Activated naive CD8-positive, alpha-beta T cell treated with anti-CD3 and anti-CD28 coated beads, Interleukin-2, amount 50 U/mL, for 16 hours (primary cell): ENCODE measurements around the gene PCYOX1L.
"Not testable (repeated sequence)": the region's sequence is repeated elsewhere in the genome, so short reads cannot be mapped to it uniquely, and the experiment has no call there.

ENCODE experiments used
- DNase-seq: peaks from one replicate; pipeline ENCODE4 v3.0.0-alpha.2; 2020; ENCODE audit warnings: low read depth, low spot score

PCYOX1L gene

DNA sequence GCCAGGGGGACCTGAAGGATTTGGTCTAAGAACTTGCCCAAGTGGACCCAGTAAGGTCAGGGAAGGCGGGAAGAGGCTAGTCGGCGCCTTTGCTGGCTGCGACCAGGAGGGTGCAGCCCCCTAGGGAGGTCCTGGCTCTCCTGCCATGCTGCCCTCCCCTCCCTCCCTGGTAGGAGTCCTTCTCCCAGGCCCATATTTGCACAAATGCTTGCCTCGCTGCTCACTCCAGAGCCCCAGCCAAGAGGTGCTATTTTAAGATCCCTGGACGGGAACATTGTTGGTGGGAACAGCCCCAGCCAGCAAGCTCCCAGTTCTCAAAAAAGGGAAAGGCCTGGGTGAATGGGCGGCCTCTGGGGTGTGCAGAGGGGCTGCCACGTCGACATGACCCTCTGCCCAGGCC, 25.6 kb downstream of the PCYOX1L start:
- no peak for DNase-seq

DNA sequence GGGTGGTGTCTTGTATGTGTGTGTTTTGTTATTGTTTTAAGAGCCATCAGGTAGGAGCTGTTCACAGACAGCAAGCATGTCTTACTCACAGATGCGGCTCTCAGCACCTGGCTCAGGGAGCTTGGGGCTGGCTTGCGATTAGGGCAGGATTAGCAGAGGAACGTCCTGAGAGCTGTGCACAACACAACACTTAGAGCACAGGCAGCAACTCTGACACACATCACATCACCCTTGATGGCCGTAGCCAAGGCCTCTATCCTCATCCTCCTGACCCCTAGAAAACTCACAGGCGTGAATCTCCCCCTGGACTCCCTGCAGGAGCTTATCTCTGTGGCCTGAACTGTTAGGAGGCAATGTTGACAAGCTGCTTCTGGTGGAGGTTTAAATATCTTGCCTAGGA, 28.3 kb downstream of the PCYOX1L start:
- DNase-seq, result no peak

DNA sequence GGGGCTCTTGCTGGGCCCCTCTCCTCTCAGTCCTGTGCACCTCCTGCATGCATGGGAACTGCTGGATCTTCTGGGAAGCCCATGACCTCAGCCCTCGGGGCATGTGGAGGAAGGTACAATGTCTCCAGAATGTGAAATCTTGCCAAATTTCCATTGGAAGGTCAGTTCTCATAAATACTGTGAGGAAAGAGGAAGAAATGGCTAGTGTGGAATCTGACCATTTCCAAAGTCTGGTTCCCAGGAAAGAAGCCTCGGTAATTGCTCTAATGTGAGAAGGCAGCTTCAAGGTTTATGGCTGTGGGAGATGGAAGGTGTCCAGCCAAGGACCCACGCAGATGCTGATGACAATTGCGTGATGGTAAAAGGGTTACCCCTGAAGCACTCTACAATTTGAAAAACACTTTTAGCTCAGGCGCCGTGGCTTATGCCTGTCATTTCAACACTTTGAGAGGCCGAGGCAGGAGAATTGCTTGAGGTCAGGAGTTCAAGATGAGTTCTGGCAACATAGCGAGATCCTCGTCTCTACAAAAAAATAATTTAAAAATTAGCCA, 29.3 kb downstream of the PCYOX1L start:
- no peak for DNase-seq

DNA sequence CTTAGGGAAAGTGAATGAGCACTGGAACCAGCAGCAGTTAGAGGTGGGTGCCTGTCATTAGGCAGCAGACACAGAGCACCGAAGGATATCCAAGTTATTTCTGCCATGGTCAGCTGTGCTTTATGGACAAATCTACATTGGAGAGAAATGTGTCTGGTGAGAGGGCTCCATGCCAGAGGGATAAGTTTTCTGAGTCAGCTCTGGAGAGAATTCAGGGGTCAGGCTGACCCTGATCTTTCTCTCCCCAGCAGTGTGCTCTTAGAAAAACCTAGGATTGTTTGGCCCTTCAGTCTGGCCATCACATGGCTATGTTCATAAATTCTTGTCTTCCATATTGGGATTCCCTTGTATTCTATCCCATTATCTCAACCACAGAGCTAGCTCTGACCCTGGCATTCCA, 30.1 kb downstream of the PCYOX1L start:
- no peak for DNase-seq

DNA sequence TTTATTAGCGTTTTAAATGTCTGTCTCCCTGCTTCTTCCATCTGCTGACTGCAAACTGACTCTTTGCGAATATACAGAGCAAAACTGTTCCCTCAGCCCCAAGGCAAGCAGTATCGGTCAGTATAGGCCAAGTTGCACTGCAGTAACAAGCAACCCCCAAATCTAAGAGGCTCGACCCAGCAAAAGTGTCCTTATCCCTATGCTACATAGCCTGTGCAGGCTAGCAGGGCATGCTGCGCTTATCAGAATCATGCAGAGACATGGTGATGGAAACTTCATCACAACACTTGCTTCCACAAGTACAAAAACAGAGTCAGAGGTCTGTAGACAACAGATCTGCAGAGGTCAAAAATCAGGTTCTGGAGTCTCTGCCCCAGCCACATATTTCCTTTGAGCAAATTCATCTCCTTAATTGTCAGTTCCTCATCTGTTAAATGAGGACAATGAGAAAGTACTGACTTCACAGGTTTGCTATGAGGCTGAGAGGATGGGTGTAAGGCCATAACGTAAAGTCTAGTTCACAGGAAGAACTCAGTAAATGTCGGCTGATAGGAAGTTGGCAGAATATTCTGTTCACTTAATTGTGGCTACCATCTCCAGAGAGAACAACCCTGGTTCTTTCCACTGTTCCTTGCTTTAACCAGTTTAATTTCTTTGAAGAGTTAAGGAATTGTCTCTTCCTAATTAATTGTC, 30.8 kb downstream of the PCYOX1L start:
- no peak for DNase-seq

DNA sequence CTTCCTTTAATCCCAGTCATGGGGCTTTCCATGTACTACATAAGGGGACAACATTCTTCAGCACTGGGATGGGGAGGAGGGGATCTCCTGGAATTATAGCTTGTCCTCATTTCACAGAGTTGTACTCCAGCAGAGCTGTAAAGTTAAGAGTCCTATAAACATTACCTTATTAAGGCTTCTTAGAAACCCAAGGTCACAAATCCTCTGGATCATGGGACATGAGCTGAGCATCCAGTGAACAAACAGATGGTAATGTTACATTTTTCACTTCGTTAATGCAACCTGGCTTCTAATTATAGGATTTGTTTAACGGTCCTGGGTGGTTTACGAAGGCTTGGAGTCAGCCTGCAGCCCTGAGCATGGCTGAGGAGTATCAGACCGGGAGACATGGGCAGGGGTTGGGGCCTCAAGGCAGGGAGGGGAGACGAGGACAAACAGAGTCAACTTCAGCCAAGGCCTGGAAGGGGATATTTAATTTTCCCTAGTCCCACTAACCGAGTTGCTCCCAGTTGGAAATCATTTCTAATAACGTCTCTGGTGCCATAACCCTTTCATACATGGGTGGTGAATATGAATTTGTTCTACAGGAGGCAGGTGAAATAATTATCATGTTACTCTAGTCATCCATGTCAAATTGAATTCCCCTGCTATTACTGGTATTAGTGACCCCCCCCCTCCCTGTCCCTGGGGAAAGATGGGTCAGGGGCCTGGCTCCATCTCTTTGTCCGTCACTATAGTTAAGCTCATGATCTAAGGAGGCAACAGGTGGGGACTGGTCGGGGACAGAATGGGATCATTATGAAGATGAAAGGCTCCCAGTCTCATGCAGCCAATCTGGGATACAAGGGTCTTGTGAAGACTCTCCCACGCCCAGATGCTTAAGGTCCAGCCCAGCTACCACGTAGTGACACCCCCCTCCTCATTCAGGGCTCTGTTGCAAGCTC, 32.0 kb downstream of the PCYOX1L start:
- no peak for DNase-seq

DNA sequence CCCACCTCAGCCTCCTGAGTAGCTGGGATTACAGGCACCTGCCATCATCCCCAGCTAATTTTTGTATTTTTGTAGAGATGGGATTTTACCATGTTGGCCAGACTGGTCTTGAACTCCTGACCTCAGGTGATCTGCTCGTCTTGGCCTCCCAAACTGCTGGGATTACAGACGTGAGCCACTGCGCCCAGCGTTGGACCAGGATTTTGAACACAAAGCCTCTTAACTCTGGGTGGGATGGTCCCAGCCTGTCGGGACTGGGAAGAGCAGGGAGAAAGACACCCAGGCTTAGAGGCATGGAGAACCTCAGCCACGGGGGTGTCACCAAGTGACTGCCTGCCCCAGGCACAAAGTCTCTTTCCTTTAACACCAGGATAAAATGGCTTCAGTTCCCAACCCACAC, 33.2 kb downstream of the PCYOX1L start:
- DNase-seq, result not testable (repeated sequence)

DNA sequence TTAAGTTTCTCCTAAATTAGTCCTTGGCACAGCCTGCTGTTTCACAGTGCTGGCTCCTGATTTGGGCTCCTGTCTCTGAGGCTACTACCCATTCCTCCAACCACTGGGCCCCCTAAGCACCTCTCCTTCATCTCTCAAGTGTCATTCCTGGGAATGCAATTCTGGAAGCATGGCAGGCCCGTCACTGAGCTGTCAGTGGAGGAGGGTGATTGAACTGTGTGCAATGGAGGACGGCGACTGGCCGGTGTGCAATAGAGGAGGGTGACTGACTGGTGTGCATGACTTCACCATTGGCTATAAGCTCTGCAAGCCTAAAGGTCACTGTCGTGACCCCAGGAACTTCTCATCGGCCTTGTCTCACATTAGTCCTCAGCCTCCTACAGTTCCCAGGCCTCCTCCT, 33.7 kb downstream of the PCYOX1L start:
- DNase-seq, result no peak

DNA sequence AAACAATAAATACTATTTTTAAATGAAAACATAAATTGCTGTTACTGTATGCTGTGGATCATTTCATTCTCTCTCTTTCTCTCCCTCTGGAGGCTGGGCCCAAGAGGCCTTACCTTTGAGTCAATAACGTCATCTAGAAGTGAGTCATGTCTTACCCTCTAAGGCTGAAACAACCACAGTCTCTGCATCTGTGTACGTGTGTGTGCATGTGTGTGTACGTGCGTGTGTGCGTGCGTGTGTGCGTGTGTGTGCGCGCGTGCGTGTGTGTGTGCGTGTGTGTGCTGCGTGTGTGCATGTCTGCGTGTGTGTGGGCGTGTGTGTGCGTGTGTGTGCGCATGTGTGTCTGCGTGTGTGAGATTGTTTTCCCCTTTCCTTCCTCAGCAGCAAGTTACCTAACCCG, 34.9 kb downstream of the PCYOX1L start:
- DNase-seq, result no peak

DNA sequence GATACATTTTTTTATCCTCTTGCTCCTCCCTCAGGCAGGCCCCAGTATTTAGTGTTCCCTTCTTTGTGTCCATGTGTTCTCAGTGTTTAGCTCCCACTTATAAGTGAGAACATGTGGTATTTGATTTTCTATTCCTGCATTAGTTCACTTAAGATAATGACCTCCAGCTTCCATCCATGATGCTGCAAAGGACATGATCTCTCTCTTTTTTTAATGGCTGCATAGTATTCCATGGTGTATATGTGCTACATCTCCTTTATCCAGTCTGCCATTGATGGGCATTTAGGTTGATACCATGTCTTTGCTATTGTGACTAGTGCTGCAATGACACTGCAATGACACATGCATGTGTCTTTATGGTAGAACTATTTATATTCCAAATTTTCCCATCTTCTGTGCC, 37.1 kb downstream of the PCYOX1L start:
- not testable (repeated sequence) for DNase-seq

DNA sequence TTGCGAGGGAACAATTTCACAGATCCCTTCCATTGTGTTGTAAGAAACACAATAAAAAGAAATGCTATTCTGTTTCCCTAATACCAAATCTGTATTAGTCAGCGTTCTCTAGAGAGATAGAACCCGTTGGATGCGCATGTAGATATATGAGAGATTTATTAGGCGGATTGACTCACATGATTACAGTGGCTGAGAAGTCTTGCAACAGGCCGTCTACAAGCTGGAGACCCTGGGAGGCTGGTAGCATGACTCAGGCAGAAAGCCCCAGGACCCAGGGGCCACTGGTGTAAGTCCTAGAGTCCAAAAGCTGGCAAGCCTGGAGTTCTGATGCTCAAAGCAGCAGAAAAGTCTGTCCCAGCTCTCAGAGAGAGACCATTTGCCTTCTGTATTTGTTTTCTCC, 39.7 kb downstream of the PCYOX1L start:
- no peak for DNase-seq

DNA sequence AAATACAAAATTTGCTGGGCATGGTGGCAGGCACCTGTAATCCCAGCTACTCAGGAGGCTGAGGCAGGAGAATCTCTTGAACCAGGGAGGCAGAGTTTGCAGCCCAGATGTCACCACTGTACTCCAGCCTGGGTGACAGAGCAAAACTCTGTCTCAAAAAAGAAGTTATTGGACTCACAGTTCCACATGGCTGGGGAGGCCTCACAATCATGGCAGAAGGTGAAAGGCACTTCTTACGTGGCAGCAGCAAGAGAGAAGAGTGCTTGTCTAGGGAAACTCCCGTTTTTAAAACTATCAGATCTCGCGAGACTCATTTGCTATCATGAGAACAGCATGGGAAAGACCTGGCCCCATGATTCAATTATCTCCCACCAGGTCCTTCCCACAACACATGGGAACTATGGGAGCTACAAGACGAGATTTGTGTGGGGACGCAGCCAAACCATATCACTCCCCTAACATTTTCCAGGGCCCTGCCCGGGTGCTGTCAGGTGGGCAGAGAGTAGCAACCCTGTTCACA, 41.0 kb downstream of the PCYOX1L start:
- not testable (repeated sequence) for DNase-seq

DNA sequence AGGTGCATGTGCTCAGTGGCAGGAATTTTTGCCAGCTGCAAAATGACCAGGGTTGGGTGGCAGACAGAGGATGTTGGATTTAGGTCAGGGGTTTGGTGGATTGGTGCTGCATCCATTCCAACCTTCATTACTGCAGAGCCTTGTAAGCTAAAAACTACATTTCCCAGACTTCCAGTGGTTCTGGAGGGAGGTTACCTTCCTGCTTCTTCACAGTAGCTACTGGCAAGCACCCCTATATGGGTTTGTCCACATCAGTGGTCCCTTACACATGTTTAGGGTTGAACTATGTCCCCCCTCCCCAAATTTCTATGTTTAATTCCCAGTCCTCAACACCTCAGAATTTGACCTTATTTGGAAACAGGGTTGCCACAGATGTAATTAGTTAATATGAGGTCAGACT, 41.9 kb downstream of the PCYOX1L start:
- no peak for DNase-seq

DNA sequence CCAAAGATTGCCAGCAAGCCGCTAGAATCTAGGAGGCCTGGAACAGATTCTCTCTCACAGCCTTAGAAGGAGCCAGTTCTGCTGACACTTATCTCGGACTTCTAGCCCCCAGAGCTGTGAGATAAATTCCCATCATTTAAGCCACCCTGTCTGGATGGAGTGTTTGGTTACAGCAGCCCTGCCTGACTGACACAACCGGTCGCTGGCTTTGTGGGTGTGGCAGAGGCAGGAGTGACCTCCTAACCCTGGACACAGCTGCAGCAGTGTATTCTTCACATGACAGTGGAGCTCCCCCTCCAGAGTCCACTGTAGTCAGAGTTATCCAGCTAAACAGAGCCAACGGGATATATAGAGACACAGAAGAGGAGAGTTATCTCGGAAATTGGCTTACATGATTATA, 42.5 kb downstream of the PCYOX1L start:
- DNase-seq, result no peak

DNA sequence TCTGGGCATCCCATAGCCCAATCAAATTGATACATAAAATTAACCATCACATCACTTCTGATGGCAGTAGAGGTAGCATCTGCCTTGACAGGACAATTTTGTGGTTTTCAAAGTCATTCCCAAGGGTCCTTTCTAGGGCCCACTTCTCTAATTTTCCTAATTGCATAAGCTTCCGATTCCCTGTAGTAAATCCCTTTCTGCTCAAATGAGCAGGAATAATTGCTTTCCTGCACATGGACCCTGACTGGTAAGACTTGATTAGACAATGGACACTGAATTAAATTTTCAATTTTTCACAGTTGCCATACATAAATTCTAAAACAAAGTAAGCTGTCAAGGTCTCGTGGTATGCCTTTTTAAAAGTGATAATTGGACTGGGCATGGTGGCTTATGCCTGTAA, 43.2 kb downstream of the PCYOX1L start:
- DNase-seq, result no peak

DNA sequence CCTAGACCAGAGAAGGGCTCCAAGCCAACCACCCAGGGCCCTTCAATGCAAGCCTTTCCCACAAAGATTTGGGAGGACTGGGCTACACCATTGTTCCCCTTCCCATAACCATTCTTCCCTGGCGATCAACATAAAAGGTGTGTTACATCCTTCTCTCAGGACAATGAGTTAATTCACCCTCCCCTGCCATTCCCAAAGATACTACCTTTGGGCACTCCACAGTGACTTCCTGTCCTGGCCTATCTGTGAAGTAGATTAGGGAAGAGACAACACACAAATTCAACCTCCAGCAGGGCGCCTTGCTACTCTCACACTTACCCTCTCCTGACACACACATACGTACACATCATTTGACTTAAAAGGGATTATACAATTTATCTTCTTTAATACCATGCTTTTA, 44.4 kb downstream of the PCYOX1L start:
- DNase-seq, result no peak

DNA sequence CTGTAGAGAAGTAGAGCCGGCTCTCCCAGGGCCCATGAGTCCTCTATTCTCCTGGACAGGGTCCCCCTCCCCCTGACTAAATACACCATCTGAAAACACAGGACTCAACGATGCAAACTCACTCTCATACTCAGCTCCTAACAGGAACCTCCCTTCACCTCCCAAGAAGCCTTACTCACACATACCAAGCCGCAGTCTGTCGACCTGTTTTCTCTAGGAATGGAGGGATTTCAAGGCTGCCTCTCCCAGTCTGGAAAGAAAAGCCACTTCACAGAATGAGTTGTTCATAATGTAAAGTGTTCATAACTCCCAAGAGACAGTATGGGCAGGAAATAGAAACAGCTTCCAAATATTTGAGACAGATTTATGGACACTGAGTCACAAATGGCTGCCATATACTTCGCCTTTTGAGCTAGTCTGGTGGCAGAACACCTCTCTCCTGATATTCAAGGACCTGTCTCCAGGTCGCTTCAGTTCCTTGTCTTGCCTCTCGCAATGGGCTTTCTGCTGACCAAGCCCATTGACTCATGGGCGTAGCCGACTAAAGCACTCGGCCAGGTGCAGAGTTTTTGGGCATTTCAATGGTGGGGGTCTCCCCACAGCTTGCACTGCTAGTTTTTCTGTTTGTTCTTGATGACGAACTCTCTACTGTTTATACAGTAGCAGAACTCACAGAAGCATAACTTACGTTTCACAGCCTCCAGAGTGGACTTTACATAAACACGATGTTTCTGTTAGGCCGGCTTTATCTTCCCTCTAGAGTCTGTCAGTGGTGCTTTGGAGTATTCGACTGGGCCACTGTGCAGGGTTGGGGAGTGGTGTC, 46.3 kb downstream of the PCYOX1L start:
- no peak for DNase-seq

DNA sequence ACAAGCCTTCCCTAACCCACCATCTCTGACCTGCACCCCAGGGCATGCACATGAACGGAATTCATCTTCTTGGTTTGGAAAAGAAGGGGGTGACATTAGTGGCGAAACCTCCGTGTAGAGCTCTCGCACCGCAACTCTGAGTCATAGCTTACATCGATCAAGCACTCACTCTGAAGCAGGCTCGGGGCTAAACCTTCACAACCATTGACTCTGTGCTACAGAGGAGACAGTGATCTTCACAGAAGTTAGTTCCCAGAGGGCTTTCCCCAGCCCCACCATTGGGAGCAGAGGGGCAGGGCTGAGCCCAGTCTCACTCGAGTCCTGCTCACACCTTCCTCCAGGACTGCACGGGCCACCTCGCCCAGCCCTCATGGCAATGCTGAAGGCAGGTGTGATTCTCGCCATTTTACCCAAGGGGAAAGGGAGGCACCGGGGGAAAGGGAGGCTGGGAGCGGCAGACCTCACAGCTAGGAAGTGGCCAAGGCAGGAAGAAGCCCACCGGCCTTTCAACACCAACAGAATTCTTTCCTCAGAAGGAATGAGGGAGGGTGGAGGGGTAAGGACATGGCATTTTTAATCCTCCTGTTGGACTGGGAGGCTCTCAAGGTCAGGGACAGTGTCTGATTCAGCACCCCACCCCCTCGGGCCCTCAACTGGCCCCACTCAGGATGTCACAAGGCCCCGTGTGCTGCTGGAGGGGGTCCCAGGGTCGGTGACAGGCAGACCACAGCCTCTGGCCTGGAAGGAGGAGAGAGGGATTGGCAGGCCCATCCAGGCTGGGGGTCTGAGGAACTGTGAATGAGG, 47.1 kb downstream of the PCYOX1L start:
- DNase-seq, result no peak

DNA sequence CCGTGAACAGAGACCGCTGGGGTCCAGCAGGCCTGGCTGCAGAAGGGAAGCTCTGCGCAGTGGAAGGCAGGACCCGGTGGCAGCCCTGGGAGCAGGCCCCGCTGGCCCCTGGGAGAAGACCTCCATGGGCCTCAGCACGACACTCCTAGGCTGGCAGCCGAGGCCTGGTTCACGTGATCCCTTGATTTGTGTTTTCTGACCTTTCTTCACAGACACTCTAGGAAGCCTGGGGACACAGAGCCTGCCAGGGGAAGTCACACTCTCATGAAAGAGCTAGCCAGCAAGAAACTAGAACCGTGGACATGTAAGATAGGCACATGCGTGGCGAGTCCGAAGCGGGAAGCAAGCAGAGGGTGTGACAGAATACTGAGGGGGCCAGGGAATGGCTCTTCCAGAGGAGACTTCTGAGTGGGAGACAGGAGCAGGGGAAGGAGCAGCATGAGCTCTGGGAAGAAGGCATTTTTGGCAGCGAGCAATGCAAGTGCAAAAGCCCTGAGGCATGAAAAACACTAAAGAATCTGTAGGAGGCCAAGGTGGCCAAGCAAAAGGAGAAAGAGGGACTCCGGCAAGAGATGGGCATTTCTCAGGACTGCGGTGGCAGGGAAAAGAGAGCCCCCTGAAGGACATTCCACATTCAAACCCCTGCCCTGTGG, 47.8 kb downstream of the PCYOX1L start:
- DNase-seq, result no peak
